K562 (cell line): ENCODE data around the gene UBN2. TPM values are rescaled to one million over a fixed set of nuclear protein-coding genes. Genes with fewer than 3 reads are reported as not detected.
A peak's percentile ranks its signal among the peaks of the same experiment; 100 is the strongest.

Source experiments
- ADNP ChIP-seq: fragments of 200-800 bp; sonication (Bioruptor generic); IDR thresholded peaks from 2 replicates; pipeline ENCODE4 v1.6.1; 2016; ENCODE audit warnings: missing genetic modification characterization, missing compliant biosample characterization
- CBFA2T2 ChIP-seq: fragments of 450-650 bp; conservative IDR thresholded peaks from 2 replicates; pipeline ENCODE4 v1.6.1; 2017; ENCODE audit warnings: mild to moderate bottlenecking
- CBX5 ChIP-seq: IDR thresholded peaks from 2 replicates; pipeline ENCODE4 v1.6.1; 2014; ENCODE audit warnings: low read depth, borderline replicate concordance
- GTF2E2 ChIP-seq: fragments of 200-800 bp; sonication (Bioruptor generic); IDR thresholded peaks from 2 replicates; pipeline ENCODE4 v1.6.1; 2016; ENCODE audit warnings: missing genetic modification characterization, missing compliant biosample characterization
- HNRNPH1 ChIP-seq: fragments of 200-400 bp; formaldehyde crosslinking; optimal IDR thresholded peaks from 2 replicates; pipeline ENCODE3; 2017; ENCODE audit warnings: low read depth, mild to moderate bottlenecking, low read length, moderate library complexity
- KLF1 ChIP-seq: fragments of 450-650 bp; IDR thresholded peaks from 2 replicates; pipeline ENCODE4 v1.6.1; 2016; ENCODE audit warnings: missing genetic modification characterization, missing compliant biosample characterization
- MAZ ChIP-seq, 2 experiments: fragments of 450-650 bp in 1 of 2; sonication (generic) in 1 of 2; formaldehyde crosslinking; IDR thresholded peaks in 1 of 2; conservative IDR thresholded peaks in 1 of 2; 2 replicates each; pipeline versions ENCODE4 v1.4.0 to v1.5.0; 2020; ENCODE audit warnings: mild to moderate bottlenecking in 1 of 2, missing genetic modification reagents in 1 of 2
- NFATC3 ChIP-seq: fragments of 450-650 bp; IDR thresholded peaks from 2 replicates; pipeline ENCODE4 v1.6.1; 2017; ENCODE audit warnings: mild to moderate bottlenecking
- NFXL1 ChIP-seq: fragments of 450-650 bp; formaldehyde crosslinking; IDR thresholded peaks from 2 replicates; pipeline ENCODE4 v1.4.0; 2021; ENCODE audit warnings: mild to moderate bottlenecking
- NR4A1 ChIP-seq, 2 experiments: fragments of 250-450 bp in 1 of 2; fragments of 450-650 bp in 1 of 2; sonication (Bioruptor Pico) in 1 of 2; IDR thresholded peaks; 2 replicates each; pipeline versions ENCODE4 v1.4.0 to v1.6.1; 2016 to 2020; ENCODE audit warnings: mild to moderate bottlenecking in 2 of 2, missing compliant biosample characterization in 1 of 2, missing genetic modification characterization in 1 of 2, moderate library complexity in 1 of 2
- PCBP2 ChIP-seq: fragments of 200-400 bp; formaldehyde crosslinking; IDR thresholded peaks from 2 replicates; pipeline ENCODE4 v1.6.1; 2018; ENCODE audit warnings: low read length, low read depth, mild to moderate bottlenecking, moderate library complexity; ENCODE audit not compliant: poor library complexity, severe bottlenecking
- RNF2 ChIP-seq: sonication (generic); IDR thresholded peaks from 2 replicates; pipeline ENCODE4 v1.6.1; 2016
- TEAD4 ChIP-seq, 2 experiments: sonication (generic) in 1 of 2; formaldehyde crosslinking in 1 of 2; IDR thresholded peaks; 2 replicates each; pipeline versions ENCODE4 v1.6.1 to v1.8.0; 2012 to 2022; ENCODE audit warnings: borderline replicate concordance in 1 of 2, inconsistent platforms in 1 of 2, low read length in 1 of 2, mild to moderate bottlenecking in 1 of 2, missing genetic modification reagents in 1 of 2
- polyA plus RNA-seq, 8 experiments: library from polyadenylated mRNA; depleted of rRNA in 4 of 8; stranded (reverse) in 5 of 8; unstranded in 3 of 8; fragments of >200 nt; fragmentation: Nextera tagmentation in 2 of 8; fragmentation: Illumina TruSeq in 1 of 8; extraction: Ambion mirVana in 2 of 8; extraction: Trizol in 1 of 8; gene quantifications; 2 replicates each; pipeline versions ENCODE4 v1.2.1 to v1.2.3, GENCODE V29; 2011 to 2014; ENCODE audit warnings: inconsistent platforms in 1 of 8, missing spikeins in 1 of 8
- total RNA-seq, 7 experiments: library from RNA; depleted of rRNA in 6 of 7; stranded (reverse); fragments of >200 nt in 6 of 7; fragmentation: Illumina TruSeq in 2 of 7; extraction: Trizol in 2 of 7; gene quantifications; 2 replicates each; pipeline versions ENCODE4 v1.2.1 to v1.2.3, GENCODE V29; 2011 to 2021; ENCODE audit warnings: low replicate concordance in 1 of 7
- TF ChIP-seq, protein P1 (sequence below): fragments of 250-450 bp; sonication (Bioruptor Pico); IDR thresholded peaks from 2 replicates; pipeline ENCODE4 v1.5.0; 2021; ENCODE audit warnings: mild to moderate bottlenecking, borderline replicate concordance
- TF ChIP-seq, protein P2 (sequence below), 2 experiments: IDR thresholded peaks; 2 replicates each; pipeline ENCODE4 v1.6.1; 2011; ENCODE audit warnings: borderline replicate concordance in 1 of 2, control low read depth in 1 of 2, low read depth in 1 of 2, low read length in 1 of 2, mild to moderate bottlenecking in 1 of 2, mixed read lengths in 1 of 2, moderate library complexity in 1 of 2; ENCODE audit not compliant: insufficient read depth in 1 of 2, insufficient read length in 1 of 2, poor library complexity in 1 of 2, severe bottlenecking in 1 of 2; ENCODE audit errors: extremely low read depth in 1 of 2
- TF ChIP-seq, protein P3 (sequence below): fragments of 200-800 bp; sonication (Bioruptor generic); IDR thresholded peaks from 2 replicates; pipeline ENCODE4 v1.6.1; 2017; ENCODE audit warnings: missing genetic modification characterization, missing compliant biosample characterization
- TF ChIP-seq, protein P4 (sequence below): sonication (generic); formaldehyde crosslinking; IDR thresholded peaks from 2 replicates; pipeline ENCODE4 v1.8.1; 2023; ENCODE audit warnings: mild to moderate bottlenecking, missing genetic modification reagents
- TF ChIP-seq, protein P5 (sequence below): fragments of 450-650 bp; IDR thresholded peaks from 2 replicates; pipeline ENCODE4 v1.7.1; 2018; ENCODE audit warnings: mild to moderate bottlenecking, low read depth; ENCODE audit not compliant: partially characterized antibody

The UBN2 gene
- total and polyA plus RNA-seq, 9 of the 15 experiments (the other 6 are each of a cell fraction or from before 2014, with no cell fraction given) = 1.2 to 19.5 (median 9.9) TPM

DNA sequence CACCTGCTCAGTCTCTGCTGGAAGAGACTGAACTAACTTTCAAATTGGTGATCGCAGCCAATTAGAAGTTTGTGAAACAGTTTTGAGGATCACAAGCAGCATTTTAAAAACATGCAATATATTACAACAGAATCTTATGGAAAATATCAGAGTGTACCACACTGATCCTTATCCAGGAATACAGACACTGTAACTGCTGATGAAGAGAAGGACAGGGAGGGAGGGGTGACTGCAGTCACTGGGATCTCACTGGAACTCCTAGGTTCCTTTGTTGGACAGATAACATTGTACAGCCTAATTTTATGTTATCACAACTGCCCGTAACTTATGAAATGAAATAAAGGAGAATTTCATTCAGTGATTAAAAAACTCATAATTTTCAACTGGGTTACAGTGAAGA lies 6.8 kb upstream of the UBN2 start (continued):
- TF ChIP-seq NR4A1 (CRISPR knock-in tag; IDR thresholded peaks at IDR 0.05) (no peak), NR4A1 (tag; IDR thresholded peaks at IDR 0.05) (no peak), KLF1 (tag) (no peak), TEAD4 (IDR thresholded peaks at IDR 0.05; ENCODE audit: low read length) (peak; percentile 55; the same call in 1 of the 2 replicates), TEAD4 (CRISPR knock-in tag; IDR thresholded peaks at IDR 0.05; ENCODE audit: borderline replicate concordance) (no peak), NFXL1 (CRISPR knock-in tag) (no peak), HNRNPH1 (no peak), ADNP (tag) (peak; percentile 25; the same call in 1 of the 2 replicates), MAZ (CRISPR knock-in tag; conservative IDR thresholded peaks at IDR 0.05 in 1 of 2, IDR thresholded peaks at IDR 0.05 in 1 of 2) (0 out of 4 replicates have a peak, but pooled peaks of 1 of the 2 experiments have one; percentile 18), RNF2 (no peak), CBFA2T2 (peak; percentile 44), CBX5 (no peak), PCBP2 (no peak), GTF2E2 (no peak), NFATC3 (peak; percentile 47; the same call in 1 of the 2 replicates)
- TF ChIP-seq, protein P1, sequence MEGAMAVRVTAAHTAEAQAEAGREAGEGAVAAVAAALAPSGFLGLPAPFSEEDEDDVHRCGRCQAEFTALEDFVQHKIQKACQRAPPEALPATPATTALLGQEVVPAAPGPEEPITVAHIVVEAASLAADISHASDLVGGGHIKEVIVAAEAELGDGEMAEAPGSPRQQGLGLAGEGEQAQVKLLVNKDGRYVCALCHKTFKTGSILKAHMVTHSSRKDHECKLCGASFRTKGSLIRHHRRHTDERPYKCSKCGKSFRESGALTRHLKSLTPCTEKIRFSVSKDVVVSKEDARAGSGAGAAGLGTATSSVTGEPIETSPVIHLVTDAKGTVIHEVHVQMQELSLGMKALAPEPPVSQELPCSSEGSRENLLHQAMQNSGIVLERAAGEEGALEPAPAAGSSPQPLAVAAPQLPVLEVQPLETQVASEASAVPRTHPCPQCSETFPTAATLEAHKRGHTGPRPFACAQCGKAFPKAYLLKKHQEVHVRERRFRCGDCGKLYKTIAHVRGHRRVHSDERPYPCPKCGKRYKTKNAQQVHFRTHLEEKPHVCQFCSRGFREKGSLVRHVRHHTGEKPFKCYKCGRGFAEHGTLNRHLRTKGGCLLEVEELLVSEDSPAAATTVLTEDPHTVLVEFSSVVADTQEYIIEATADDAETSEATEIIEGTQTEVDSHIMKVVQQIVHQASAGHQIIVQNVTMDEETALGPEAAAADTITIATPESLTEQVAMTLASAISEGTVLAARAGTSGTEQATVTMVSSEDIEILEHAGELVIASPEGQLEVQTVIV (CRISPR knock-in tag) = no peak
- TF ChIP-seq, protein P2, sequence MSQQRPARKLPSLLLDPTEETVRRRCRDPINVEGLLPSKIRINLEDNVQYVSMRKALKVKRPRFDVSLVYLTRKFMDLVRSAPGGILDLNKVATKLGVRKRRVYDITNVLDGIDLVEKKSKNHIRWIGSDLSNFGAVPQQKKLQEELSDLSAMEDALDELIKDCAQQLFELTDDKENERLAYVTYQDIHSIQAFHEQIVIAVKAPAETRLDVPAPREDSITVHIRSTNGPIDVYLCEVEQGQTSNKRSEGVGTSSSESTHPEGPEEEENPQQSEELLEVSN (IDR thresholded peaks at IDR 0.05; ENCODE audit: borderline replicate concordance in 1 of 2, extremely low read depth in 1 of 2, insufficient read depth in 1 of 2, insufficient read length in 1 of 2, low read depth in 1 of 2, low read length in 1 of 2, poor library complexity in 1 of 2, severe bottlenecking in 1 of 2) = no peak
- TF ChIP-seq, protein P3, sequence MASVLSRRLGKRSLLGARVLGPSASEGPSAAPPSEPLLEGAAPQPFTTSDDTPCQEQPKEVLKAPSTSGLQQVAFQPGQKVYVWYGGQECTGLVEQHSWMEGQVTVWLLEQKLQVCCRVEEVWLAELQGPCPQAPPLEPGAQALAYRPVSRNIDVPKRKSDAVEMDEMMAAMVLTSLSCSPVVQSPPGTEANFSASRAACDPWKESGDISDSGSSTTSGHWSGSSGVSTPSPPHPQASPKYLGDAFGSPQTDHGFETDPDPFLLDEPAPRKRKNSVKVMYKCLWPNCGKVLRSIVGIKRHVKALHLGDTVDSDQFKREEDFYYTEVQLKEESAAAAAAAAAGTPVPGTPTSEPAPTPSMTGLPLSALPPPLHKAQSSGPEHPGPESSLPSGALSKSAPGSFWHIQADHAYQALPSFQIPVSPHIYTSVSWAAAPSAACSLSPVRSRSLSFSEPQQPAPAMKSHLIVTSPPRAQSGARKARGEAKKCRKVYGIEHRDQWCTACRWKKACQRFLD (CRISPR knock-in tag) = no peak
- TF ChIP-seq, protein P4, sequence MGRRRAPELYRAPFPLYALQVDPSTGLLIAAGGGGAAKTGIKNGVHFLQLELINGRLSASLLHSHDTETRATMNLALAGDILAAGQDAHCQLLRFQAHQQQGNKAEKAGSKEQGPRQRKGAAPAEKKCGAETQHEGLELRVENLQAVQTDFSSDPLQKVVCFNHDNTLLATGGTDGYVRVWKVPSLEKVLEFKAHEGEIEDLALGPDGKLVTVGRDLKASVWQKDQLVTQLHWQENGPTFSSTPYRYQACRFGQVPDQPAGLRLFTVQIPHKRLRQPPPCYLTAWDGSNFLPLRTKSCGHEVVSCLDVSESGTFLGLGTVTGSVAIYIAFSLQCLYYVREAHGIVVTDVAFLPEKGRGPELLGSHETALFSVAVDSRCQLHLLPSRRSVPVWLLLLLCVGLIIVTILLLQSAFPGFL (CRISPR knock-in tag) = no peak
- TF ChIP-seq, protein P5, sequence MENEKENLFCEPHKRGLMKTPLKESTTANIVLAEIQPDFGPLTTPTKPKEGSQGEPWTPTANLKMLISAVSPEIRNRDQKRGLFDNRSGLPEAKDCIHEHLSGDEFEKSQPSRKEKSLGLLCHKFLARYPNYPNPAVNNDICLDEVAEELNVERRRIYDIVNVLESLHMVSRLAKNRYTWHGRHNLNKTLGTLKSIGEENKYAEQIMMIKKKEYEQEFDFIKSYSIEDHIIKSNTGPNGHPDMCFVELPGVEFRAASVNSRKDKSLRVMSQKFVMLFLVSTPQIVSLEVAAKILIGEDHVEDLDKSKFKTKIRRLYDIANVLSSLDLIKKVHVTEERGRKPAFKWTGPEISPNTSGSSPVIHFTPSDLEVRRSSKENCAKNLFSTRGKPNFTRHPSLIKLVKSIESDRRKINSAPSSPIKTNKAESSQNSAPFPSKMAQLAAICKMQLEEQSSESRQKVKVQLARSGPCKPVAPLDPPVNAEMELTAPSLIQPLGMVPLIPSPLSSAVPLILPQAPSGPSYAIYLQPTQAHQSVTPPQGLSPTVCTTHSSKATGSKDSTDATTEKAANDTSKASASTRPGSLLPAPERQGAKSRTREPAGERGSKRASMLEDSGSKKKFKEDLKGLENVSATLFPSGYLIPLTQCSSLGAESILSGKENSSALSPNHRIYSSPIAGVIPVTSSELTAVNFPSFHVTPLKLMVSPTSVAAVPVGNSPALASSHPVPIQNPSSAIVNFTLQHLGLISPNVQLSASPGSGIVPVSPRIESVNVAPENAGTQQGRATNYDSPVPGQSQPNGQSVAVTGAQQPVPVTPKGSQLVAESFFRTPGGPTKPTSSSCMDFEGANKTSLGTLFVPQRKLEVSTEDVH = no peak
